Panc1 (cell line): ENCODE data around the gene BCORL1.

ENCODE experiments used
- POLR2AphosphoS5 ChIP-seq: IDR thresholded peaks from 2 replicates; pipeline ENCODE4 v1.6.1; 2012; ENCODE audit warnings: mild to moderate bottlenecking, low read depth, low read length, moderate library complexity
- TF ChIP-seq, protein P1 (sequence below): fragments of 450-650 bp; IDR thresholded peaks from 2 replicates; pipeline ENCODE4 v1.5.1; 2017; ENCODE audit warnings: mild to moderate bottlenecking
- TF ChIP-seq, protein P2 (sequence below), 2 experiments: IDR thresholded peaks; 2 replicates each; pipeline ENCODE4 v1.6.1; 2011 to 2012; ENCODE audit warnings: low read depth in 2 of 2, control low read depth in 1 of 2, low read length in 1 of 2, mild to moderate bottlenecking in 1 of 2, moderate library complexity in 1 of 2; ENCODE audit not compliant: insufficient read depth in 1 of 2

DNA sequence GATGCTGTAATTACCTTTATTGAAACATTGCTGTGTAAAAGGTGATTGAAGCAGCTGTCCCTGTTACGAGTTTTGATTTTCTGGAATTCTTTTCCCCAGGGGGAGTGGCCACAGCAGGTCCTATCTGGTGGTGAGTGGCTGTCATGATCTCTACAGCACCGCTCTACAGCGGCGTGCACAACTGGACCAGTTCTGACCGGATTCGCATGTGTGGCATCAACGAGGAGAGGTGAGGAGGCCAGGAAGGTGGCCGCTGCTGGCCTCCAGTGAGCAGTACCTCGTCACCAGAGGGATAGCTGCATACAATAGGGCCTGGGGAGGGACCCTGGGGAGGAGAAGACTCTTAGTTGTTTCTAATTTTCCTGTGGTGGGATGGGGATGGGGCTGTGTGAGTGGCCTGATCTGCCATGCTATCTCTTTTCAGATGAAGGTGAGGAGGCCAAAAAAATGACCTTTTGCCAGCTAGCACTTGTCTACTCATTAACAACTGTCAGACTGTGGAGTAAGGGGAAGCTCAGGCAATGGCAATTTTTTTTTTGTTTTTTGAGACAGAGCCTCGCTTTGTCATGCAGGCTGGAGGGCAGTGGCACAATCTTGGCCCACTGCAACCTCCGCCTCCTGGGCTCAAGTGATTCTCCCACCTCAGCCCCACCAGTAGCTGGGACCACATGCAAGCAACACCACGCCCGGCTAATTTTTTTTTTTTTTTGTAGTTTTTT, 22.8 kb downstream of the BCORL1 start:
- TF ChIP-seq, protein P1, sequence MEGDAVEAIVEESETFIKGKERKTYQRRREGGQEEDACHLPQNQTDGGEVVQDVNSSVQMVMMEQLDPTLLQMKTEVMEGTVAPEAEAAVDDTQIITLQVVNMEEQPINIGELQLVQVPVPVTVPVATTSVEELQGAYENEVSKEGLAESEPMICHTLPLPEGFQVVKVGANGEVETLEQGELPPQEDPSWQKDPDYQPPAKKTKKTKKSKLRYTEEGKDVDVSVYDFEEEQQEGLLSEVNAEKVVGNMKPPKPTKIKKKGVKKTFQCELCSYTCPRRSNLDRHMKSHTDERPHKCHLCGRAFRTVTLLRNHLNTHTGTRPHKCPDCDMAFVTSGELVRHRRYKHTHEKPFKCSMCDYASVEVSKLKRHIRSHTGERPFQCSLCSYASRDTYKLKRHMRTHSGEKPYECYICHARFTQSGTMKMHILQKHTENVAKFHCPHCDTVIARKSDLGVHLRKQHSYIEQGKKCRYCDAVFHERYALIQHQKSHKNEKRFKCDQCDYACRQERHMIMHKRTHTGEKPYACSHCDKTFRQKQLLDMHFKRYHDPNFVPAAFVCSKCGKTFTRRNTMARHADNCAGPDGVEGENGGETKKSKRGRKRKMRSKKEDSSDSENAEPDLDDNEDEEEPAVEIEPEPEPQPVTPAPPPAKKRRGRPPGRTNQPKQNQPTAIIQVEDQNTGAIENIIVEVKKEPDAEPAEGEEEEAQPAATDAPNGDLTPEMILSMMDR: no peak
- TF ChIP-seq, protein P2, sequence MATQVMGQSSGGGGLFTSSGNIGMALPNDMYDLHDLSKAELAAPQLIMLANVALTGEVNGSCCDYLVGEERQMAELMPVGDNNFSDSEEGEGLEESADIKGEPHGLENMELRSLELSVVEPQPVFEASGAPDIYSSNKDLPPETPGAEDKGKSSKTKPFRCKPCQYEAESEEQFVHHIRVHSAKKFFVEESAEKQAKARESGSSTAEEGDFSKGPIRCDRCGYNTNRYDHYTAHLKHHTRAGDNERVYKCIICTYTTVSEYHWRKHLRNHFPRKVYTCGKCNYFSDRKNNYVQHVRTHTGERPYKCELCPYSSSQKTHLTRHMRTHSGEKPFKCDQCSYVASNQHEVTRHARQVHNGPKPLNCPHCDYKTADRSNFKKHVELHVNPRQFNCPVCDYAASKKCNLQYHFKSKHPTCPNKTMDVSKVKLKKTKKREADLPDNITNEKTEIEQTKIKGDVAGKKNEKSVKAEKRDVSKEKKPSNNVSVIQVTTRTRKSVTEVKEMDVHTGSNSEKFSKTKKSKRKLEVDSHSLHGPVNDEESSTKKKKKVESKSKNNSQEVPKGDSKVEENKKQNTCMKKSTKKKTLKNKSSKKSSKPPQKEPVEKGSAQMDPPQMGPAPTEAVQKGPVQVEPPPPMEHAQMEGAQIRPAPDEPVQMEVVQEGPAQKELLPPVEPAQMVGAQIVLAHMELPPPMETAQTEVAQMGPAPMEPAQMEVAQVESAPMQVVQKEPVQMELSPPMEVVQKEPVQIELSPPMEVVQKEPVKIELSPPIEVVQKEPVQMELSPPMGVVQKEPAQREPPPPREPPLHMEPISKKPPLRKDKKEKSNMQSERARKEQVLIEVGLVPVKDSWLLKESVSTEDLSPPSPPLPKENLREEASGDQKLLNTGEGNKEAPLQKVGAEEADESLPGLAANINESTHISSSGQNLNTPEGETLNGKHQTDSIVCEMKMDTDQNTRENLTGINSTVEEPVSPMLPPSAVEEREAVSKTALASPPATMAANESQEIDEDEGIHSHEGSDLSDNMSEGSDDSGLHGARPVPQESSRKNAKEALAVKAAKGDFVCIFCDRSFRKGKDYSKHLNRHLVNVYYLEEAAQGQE (IDR thresholded peaks at IDR 0.05; ENCODE audit: insufficient read depth in 1 of 2, low read depth in 2 of 2, low read length in 1 of 2): no peak
- no peak for TF ChIP-seq POLR2AphosphoS5
